CD8-positive, alpha-beta memory T cell (primary cell): ENCODE data around the gene ZDHHC9. TPM values are rescaled to one million over a fixed set of nuclear protein-coding genes. Genes with fewer than 3 reads are reported as not detected.
A peak's percentile ranks its signal among the peaks of the same experiment; 100 is the strongest.

ENCODE experiments used
- CTCF ChIA-PET: fragments of 350-600 bp; sonication (Branson Sonifier 250); formaldehyde crosslinking; loops from one replicate; lab custom pipeline; 2021; ENCODE audit warnings: antibody characterized with exemption; lab: Charles Lee
- POLR2A ChIA-PET: fragments of 350-600 bp; sonication (Branson Sonifier 250); formaldehyde crosslinking; loops from one replicate; lab custom pipeline; 2021; ENCODE audit warnings: antibody characterized with exemption; lab: Charles Lee
- DNase-seq, 5 donors: peaks; one replicate each; pipeline versions ENCODE4 v3.0.0 to v3.0.0-alpha.2; 2020 to 2022; ENCODE audit warnings: mixed read lengths in 1 of 5
- H3K27ac ChIP-seq: one replicate; pipeline ENCODE4 v1.7.0; 2013; ENCODE audit warnings: low read depth, mild to moderate bottlenecking, low read length, moderate library complexity
- H3K27me3 ChIP-seq: 2 replicates; pipeline ENCODE4 v1.7.0; 2013; ENCODE audit warnings: low read length, mild to moderate bottlenecking; ENCODE audit not compliant: insufficient read depth, poor library complexity, severe bottlenecking
- H3K36me3 ChIP-seq: 2 replicates; pipeline ENCODE4 v1.7.0; 2013; ENCODE audit warnings: mild to moderate bottlenecking, low read length, moderate library complexity; ENCODE audit not compliant: insufficient read depth
- H3K4me1 ChIP-seq: 2 replicates; pipeline ENCODE4 v1.7.0; 2013; ENCODE audit warnings: mild to moderate bottlenecking, low read length, moderate library complexity; ENCODE audit not compliant: insufficient read depth
- H3K4me3 ChIP-seq: 2 replicates; pipeline ENCODE4 v1.7.0; 2013; ENCODE audit warnings: mild to moderate bottlenecking, low read length
- H3K9me3 ChIP-seq: 2 replicates; pipeline ENCODE4 v1.7.0; 2013; ENCODE audit warnings: mild to moderate bottlenecking, low read length
- H3K27ac Mint-ChIP-seq, 8 donors: one replicate each; pipeline ENCODE4 v1.8.0; 2020 to 2021; ENCODE audit warnings: mixed read lengths in 8 of 8, mild to moderate bottlenecking in 6 of 8, inconsistent platforms in 3 of 8, moderate library complexity in 3 of 8
- H3K27me3 Mint-ChIP-seq, 2 donors: one replicate each; pipeline ENCODE4 v1.8.0; 2020 to 2021; ENCODE audit warnings: mixed read lengths in 2 of 2, mild to moderate bottlenecking in 1 of 2, moderate library complexity in 1 of 2
- H3K36me3 Mint-ChIP-seq, 3 donors: one replicate each; pipeline ENCODE4 v1.8.0; 2020 to 2021; ENCODE audit warnings: mixed read lengths in 3 of 3, inconsistent platforms in 1 of 3, mild to moderate bottlenecking in 1 of 3
- H3K4me1 Mint-ChIP-seq, 3 donors: one replicate each; pipeline ENCODE4 v1.8.0; 2020 to 2021; ENCODE audit warnings: mixed read lengths in 3 of 3, inconsistent platforms in 1 of 3, mild to moderate bottlenecking in 1 of 3
- H3K4me3 Mint-ChIP-seq, 7 donors: one replicate each; pipeline ENCODE4 v1.8.0; 2020 to 2021; ENCODE audit warnings: mixed read lengths in 7 of 7, mild to moderate bottlenecking in 6 of 7, moderate library complexity in 4 of 7, inconsistent platforms in 2 of 7
- H3K9me3 Mint-ChIP-seq, 5 donors: one replicate each; pipeline ENCODE4 v1.8.0; 2020 to 2022; ENCODE audit warnings: mixed read lengths in 5 of 5, mild to moderate bottlenecking in 3 of 5, moderate library complexity in 2 of 5, inconsistent platforms in 1 of 5
- polyA plus RNA-seq: library from polyadenylated mRNA; unstranded; fragments of 300-500 nt; fragmentation: Illumina TruSeq; gene quantifications from one replicate; pipeline ENCODE4 v1.2.3, GENCODE V29; 2021
- total RNA-seq, 2 experiments: library from RNA; stranded (reverse); gene quantifications; one replicate each; pipeline ENCODE4 v1.2.3, GENCODE V29; 2021

ZDHHC9 gene
- total and polyA plus RNA-seq, 3 experiments from 2014 or later: 4.6 to 11.5 (median 10.4) TPM

- H3K27me3 ChIP-seq: no peaks in the 10 kb centered on the region
- ChIA-PET POLR2A (interaction anchor here (1.1 to 5.1 kb wide), 4 partner anchors 8 to 53 kb away, joined by 3 to 82 read pairs (median 15); no protein-coding TSS in a partner anchor), CTCF (interaction anchor here (1.0 to 1.3 kb wide), 4 partner anchors 11 to 44 kb away, joined by 3 to 10 read pairs (median 4); no protein-coding TSS in a partner anchor)
- no peaks in the 10 kb centered on the region for H3K27me3 Mint-ChIP-seq
- peak overlapping the region; percentile 86 to 97 (median 96) for H3K27ac Mint-ChIP-seq
- H3K36me3 ChIP-seq: peaks cover 13% of the 10 kb centered on the region
- H3K4me3 ChIP-seq: peak overlapping the region; percentile 84
- H3K4me1 ChIP-seq: peaks cover 64% of the 10 kb centered on the region
- peaks cover 74 to 97% (median 85%) of the 10 kb centered on the region in 3 donors for H3K4me1 Mint-ChIP-seq
- H3K4me3 Mint-ChIP-seq: peak overlapping the region; percentile 87 to 100 (median 97)
- no peaks in the 10 kb centered on the region for H3K9me3 ChIP-seq
- peaks cover 8 to 43% (median 9%) of the 10 kb centered on the region in 3 donors for H3K36me3 Mint-ChIP-seq
- no peak for DNase-seq
- H3K9me3 Mint-ChIP-seq: peaks cover 0 to 4% (median 0%) of the 10 kb centered on the region in 5 donors
- peak overlapping the region; percentile 30 for H3K27ac ChIP-seq
Measured at GRCh38 chrX:129779086-129779672, 64.5 kb downstream of the ZDHHC9 start.

GRCh38 chrX:129777218-129778030, 66.3 kb downstream of the ZDHHC9 start:
- peaks cover 64% of the 10 kb centered on the region for H3K4me1 ChIP-seq
- peak overlapping the region; percentile 54 for H3K27ac ChIP-seq
- H3K4me3 ChIP-seq: peak overlapping the region; percentile 69
- peak; percentile 60 to 85 (median 80) for DNase-seq
- ChIA-PET CTCF (interaction anchor here (0.7 to 2.3 kb wide), 10 partner anchors 10 to 344 kb away, joined by 3 to 8 read pairs (median 4); no protein-coding TSS in a partner anchor), POLR2A (interaction anchor here (0.8 to 4.2 kb wide), 3 partner anchors 8 to 22 kb away, joined by 3 to 27 read pairs (median 3); no protein-coding TSS in a partner anchor)
- H3K36me3 ChIP-seq: peaks cover 2% of the 10 kb centered on the region
- H3K27me3 Mint-ChIP-seq: no peaks in the 10 kb centered on the region
- peak overlapping the region; percentile 85 to 99 (median 94) for H3K27ac Mint-ChIP-seq
- peak overlapping the region; percentile 81 to 92 (median 84) for H3K4me3 Mint-ChIP-seq
- peaks cover 0 to 25% (median 0%) of the 10 kb centered on the region in 3 donors for H3K36me3 Mint-ChIP-seq
- no peaks in the 10 kb centered on the region for H3K27me3 ChIP-seq
- peaks cover 0 to 4% (median 0%) of the 10 kb centered on the region in 5 donors for H3K9me3 Mint-ChIP-seq
- H3K4me1 Mint-ChIP-seq: peaks cover 74 to 96% (median 84%) of the 10 kb centered on the region in 3 donors
- H3K9me3 ChIP-seq: no peaks in the 10 kb centered on the region

- Mint-ChIP-seq H3K27me3 (no peaks in the 10 kb centered on the region), H3K9me3 (no peaks in the 10 kb centered on the region), H3K4me3 (peak overlapping the region; percentile 15 to 87 (median 53)), H3K27ac (peak overlapping the region; percentile 75 to 98 (median 94)), H3K36me3 (no peaks in the 10 kb centered on the region), H3K4me1 (peaks cover 78 to 96% (median 86%) of the 10 kb centered on the region in 3 donors)
- H3K27me3 ChIP-seq: no peaks in the 10 kb centered on the region
- peak in 1 of 5 donors; percentile 55 for DNase-seq
- ChIA-PET POLR2A (interaction anchor here (0.8 to 6.4 kb wide), 3 partner anchors 8 to 18 kb away, joined by 3 to 82 read pairs (median 5); partner anchors contain the start of gene SASH3), CTCF (interaction anchor here (1.0 to 6.2 kb wide), 5 partner anchors 8 to 47 kb away, joined by 3 to 37 read pairs (median 6); no protein-coding TSS in a partner anchor)
- H3K4me1 ChIP-seq: peaks cover 87% of the 10 kb centered on the region
- H3K36me3 ChIP-seq: no peaks in the 10 kb centered on the region
- no peak overlapping the region for H3K4me3 ChIP-seq
- no peaks in the 10 kb centered on the region for H3K9me3 ChIP-seq
- no peak overlapping the region for H3K27ac ChIP-seq
Measured at GRCh38 chrX:129773649-129774458, 69.8 kb downstream of the ZDHHC9 start.

- CTCF ChIA-PET: interaction anchor here (1.0 to 6.2 kb wide), 7 partner anchors 9 to 95 kb away, joined by 3 to 37 read pairs (median 3); no protein-coding TSS in a partner anchor
Measured at GRCh38 chrX:129772796-129773431, 70.8 kb downstream of the ZDHHC9 start.

GRCh38 chrX:129771266-129771995, 72.3 kb downstream of the ZDHHC9 start:
- Mint-ChIP-seq H3K4me1 (peaks cover 77 to 94% (median 85%) of the 10 kb centered on the region in 3 donors), H3K27me3 (no peaks in the 10 kb centered on the region), H3K36me3 (no peaks in the 10 kb centered on the region), H3K4me3 (peak overlapping the region; percentile 58 to 86 (median 67)), H3K27ac (peak overlapping the region; percentile 80 to 96 (median 92)), H3K9me3 (no peaks in the 10 kb centered on the region)
- H3K27me3 ChIP-seq: no peaks in the 10 kb centered on the region
- H3K27ac ChIP-seq: no peak overlapping the region
- H3K9me3 ChIP-seq: no peaks in the 10 kb centered on the region
- no peaks in the 10 kb centered on the region for H3K36me3 ChIP-seq
- no peak overlapping the region for H3K4me3 ChIP-seq
- peak in 3 of 5 donors; percentile 50 to 65 (median 55) for DNase-seq
- peaks cover 85% of the 10 kb centered on the region for H3K4me1 ChIP-seq
- POLR2A ChIA-PET: interaction anchor here (0.8 to 6.4 kb wide), 3 partner anchors 10 to 15 kb away, joined by 3 to 82 read pairs (median 3); partner anchors contain the start of gene SASH3
- CTCF ChIA-PET: interaction anchor here (0.6 to 6.2 kb wide), 4 partner anchors 8 to 257 kb away, joined by 3 to 37 read pairs (median 10); no protein-coding TSS in a partner anchor

More at GRCh38 chrX:129772796-129773431, 70.8 kb downstream of the ZDHHC9 start:
- H3K27me3 Mint-ChIP-seq: no peaks in the 10 kb centered on the region
- peak in 3 of 5 donors; percentile 44 to 61 (median 53) for DNase-seq
- peak overlapping the region; percentile 19 to 87 (median 69) for H3K4me3 Mint-ChIP-seq
- Histone ChIP-seq H3K9me3 (no peaks in the 10 kb centered on the region), H3K4me1 (peaks cover 87% of the 10 kb centered on the region), H3K36me3 (no peaks in the 10 kb centered on the region), H3K4me3 (no peak overlapping the region), H3K27ac (no peak overlapping the region), H3K27me3 (no peaks in the 10 kb centered on the region)
- no peaks in the 10 kb centered on the region for H3K9me3 Mint-ChIP-seq
- H3K27ac Mint-ChIP-seq: peak overlapping the region; percentile 86 to 98 (median 94)
- POLR2A ChIA-PET: interaction anchor here (0.8 to 6.4 kb wide), 3 partner anchors 9 to 17 kb away, joined by 3 to 82 read pairs (median 5); partner anchors contain the start of gene SASH3
- no peaks in the 10 kb centered on the region for H3K36me3 Mint-ChIP-seq
- peaks cover 79 to 96% (median 86%) of the 10 kb centered on the region in 3 donors for H3K4me1 Mint-ChIP-seq

- POLR2A ChIA-PET: interaction anchor here (1.7 to 6.4 kb wide), 3 partner anchors 10 to 17 kb away, joined by 5 to 82 read pairs (median 8); partner anchors contain the start of gene SASH3
- peaks cover 72 to 81% (median 75%) of the 10 kb centered on the region in 3 donors for H3K4me1 Mint-ChIP-seq
Measured at GRCh38 chrX:129769467-129770154, 74.1 kb downstream of the ZDHHC9 start.

More at GRCh38 chrX:129769467-129770154, 74.1 kb downstream of the ZDHHC9 start:
- Histone ChIP-seq H3K27me3 (no peaks in the 10 kb centered on the region), H3K4me1 (peaks cover 73% of the 10 kb centered on the region), H3K9me3 (no peaks in the 10 kb centered on the region), H3K27ac (peak overlapping the region; percentile 25), H3K4me3 (peak overlapping the region; percentile 36), H3K36me3 (no peaks in the 10 kb centered on the region)
- peak; percentile 60 to 90 (median 77) for DNase-seq
- Mint-ChIP-seq H3K27me3 (no peaks in the 10 kb centered on the region), H3K9me3 (no peaks in the 10 kb centered on the region), H3K36me3 (no peaks in the 10 kb centered on the region), H3K27ac (peak overlapping the region; percentile 62 to 93 (median 88)), H3K4me3 (peak overlapping the region; percentile 50 to 82 (median 66))
- CTCF ChIA-PET: interaction anchor here (1.1 to 6.2 kb wide), 7 partner anchors 8 to 114 kb away, joined by 3 to 37 read pairs (median 8); partner anchors contain the start of gene APLN
